ENCODE data around the gene CDC16.

The CDC16 gene

GRCh38 chr13:114269281-114269770, 34.6 kb downstream of the CDC16 start:
- POLR2A ChIA-PET (ENCODE audit: low non-redundant PET), result no interaction called here

GRCh38 chr13:114272977-114273376, 38.3 kb downstream of the CDC16 start:
- POLR2A ChIA-PET (ENCODE audit: low non-redundant PET), result no interaction called here

More at GRCh38 chr13:114269281-114269770, 34.6 kb downstream of the CDC16 start:
- CTCF ChIA-PET, result no interaction called here
- no peak for DNase-seq (ENCODE audit: low spot score)
- no peak overlapping the region for H3K27ac ChIP-seq
- TF ChIP-seq CTCF (conservative IDR thresholded peaks at IDR 0.05; ENCODE audit: low read depth), result no peak

DNA sequence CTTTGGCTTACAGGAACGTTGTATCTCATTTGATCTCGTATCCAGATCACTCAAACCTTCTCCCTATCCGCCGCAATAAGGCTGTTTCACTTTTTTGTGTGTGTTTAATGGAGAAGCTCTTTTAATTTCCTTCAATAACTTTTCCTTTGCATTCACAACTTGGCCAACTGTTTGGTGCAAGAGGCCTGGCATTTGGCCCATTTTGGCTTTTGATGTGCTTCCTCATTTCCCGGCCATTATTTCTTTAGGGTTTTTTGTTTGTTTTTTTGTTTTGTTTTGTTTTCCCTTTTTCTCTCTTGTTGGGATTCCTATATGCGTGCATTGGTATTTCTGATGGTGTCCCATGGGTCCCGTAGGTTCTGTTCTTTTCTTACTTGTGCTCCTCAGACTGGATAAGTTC, 40.6 kb downstream of the CDC16 start:
- no peak overlapping the region for H3K27ac ChIP-seq
- TF ChIP-seq CTCF (conservative IDR thresholded peaks at IDR 0.05; ENCODE audit: low read depth), result no peak
- CTCF ChIA-PET, result interaction anchor here (0.7 kb wide), 1 partner anchor 140 kb away, joined by 4 read pairs; no protein-coding TSS in a partner anchor
- no peak for DNase-seq (ENCODE audit: low spot score)
- POLR2A ChIA-PET (ENCODE audit: low non-redundant PET), result no interaction called here

More at GRCh38 chr13:114272977-114273376, 38.3 kb downstream of the CDC16 start:
- DNase-seq (ENCODE audit: low spot score), result no peak
- CTCF ChIA-PET, result no interaction called here
- TF ChIP-seq CTCF (conservative IDR thresholded peaks at IDR 0.05; ENCODE audit: low read depth), result no peak
- H3K27ac ChIP-seq, result no peak overlapping the region

DNA sequence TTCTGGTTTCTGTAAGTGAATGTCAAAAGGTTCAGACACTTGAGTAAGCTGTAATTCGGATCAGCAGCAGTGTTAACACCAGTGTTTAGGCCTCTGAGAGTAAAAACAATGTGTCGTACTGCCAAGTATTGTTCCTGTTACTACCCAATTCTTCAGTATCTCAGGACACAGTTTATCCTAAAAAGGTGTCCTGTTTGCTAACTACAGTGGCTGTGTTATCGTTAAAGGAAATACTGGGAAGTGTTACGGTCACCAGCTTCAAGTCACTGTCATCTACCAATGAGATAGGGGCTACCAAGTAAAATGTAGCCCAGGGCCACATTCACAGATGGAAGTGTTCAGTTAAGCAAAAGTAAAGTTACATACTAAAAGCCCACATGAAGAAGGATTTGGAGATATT, 44.4 kb downstream of the CDC16 start:
- no peak overlapping the region for H3K27ac ChIP-seq
- TF ChIP-seq CTCF (conservative IDR thresholded peaks at IDR 0.05; ENCODE audit: low read depth), result no peak
- DNase-seq (ENCODE audit: low spot score), result no peak
- ChIA-PET CTCF (no interaction called here), POLR2A (ENCODE audit: low non-redundant PET) (no interaction called here)

- POLR2A ChIA-PET (ENCODE audit: low non-redundant PET), result no interaction called here
- DNase-seq (ENCODE audit: low spot score), result no peak
- CTCF ChIA-PET, result no interaction called here
- peak overlapping the region; percentile 99 for H3K27ac ChIP-seq
- no peak for TF ChIP-seq CTCF (conservative IDR thresholded peaks at IDR 0.05; ENCODE audit: low read depth)
Measured at GRCh38 chr13:114279758-114280355, 45.2 kb downstream of the CDC16 start.

- peak; percentile 87 for DNase-seq (ENCODE audit: low spot score)
- peak within 1 kb of the TSS; percentile 99 for H3K27ac ChIP-seq
- CTCF ChIA-PET, result interaction anchor here (0.7 kb wide), 1 partner anchor 114 kb away, joined by 3 read pairs; no protein-coding TSS in a partner anchor
- POLR2A ChIA-PET (ENCODE audit: low non-redundant PET), result interaction anchor here (0.7 kb wide), 1 partner anchor 32 kb away, joined by 12 read pairs; no protein-coding TSS in a partner anchor
- TF ChIP-seq CTCF (conservative IDR thresholded peaks at IDR 0.05; ENCODE audit: low read depth), result no peak
Measured at GRCh38 chr13:114281351-114282040, 46.8 kb downstream of the CDC16 start, which contains the start of gene UPF3A. UPF3A (plus strand) TSS chr13:114281601; CDS start chr13:114281640, 39 bp downstream.

Data from RWPE1 (cell line).